Measurements from ENCODE around the gene TBC1D20. TPM values are rescaled to one million over a fixed set of nuclear protein-coding genes. Genes with fewer than 3 reads are reported as not detected.

Gene TBC1D20
- total and polyA plus RNA-seq, 2 donors = 14.4 to 16.2 TPM

GRCh38 chr20:503048-503737, 40.9 kb upstream of the TBC1D20 start:
- no peak overlapping the region for H3K27ac ChIP-seq (ENCODE audit: low read depth in 1 of 2, low read length in 1 of 2)
- H3K4me1 ChIP-seq (ENCODE audit: control insufficient read depth in 2 of 2, insufficient read depth in 2 of 2, low read length in 2 of 2) = no peaks in the 10 kb centered on the region
- H3K27me3 ChIP-seq (ENCODE audit: control insufficient read depth in 2 of 2, insufficient read depth in 1 of 2, low read length in 1 of 2) = no peaks in the 10 kb centered on the region
- peaks cover 41 to 76% of the 10 kb centered on the region in 2 donors for H3K36me3 ChIP-seq (ENCODE audit: control insufficient read depth in 2 of 2, insufficient read depth in 2 of 2, low read length in 1 of 2)
- no peaks in the 10 kb centered on the region for H3K9me3 ChIP-seq (ENCODE audit: control insufficient read depth in 2 of 2, insufficient read depth in 1 of 2, low read length in 1 of 2)
- WGBS = 98% methylated on average over 11 of the region's 11 CpGs
- DNase-seq (ENCODE audit: low read depth in 6 of 9, low spot score in 9 of 9) = no peak
- no peak overlapping the region for H3K4me3 ChIP-seq (ENCODE audit: low read length in 2 of 2)

DNA sequence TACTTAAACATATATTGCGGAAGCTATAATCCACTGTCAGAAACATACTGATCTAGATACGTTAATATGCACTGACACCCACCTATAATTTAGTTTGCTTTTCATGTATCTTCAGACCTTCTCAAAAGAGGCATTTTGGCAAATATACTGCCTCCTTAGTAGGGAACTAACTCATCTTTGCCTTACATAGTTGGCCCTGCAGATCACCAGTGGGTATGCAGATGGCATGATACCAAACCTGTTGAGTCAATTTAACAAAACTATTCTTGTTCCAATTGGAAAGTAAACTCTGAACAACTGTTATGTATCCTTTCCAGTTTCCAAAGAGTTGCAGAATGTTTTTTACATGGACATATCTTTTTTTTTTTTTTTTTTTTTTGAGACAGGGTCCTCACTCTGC, 35.6 kb upstream of the TBC1D20 start:
- no peak for DNase-seq (ENCODE audit: low read depth in 6 of 9, low spot score in 9 of 9)
- Histone ChIP-seq H3K4me3 (ENCODE audit: low read length in 2 of 2) (no peak overlapping the region), H3K4me1 (ENCODE audit: control insufficient read depth in 2 of 2, insufficient read depth in 2 of 2, low read length in 2 of 2) (no peaks in the 10 kb centered on the region), H3K27me3 (ENCODE audit: control insufficient read depth in 2 of 2, insufficient read depth in 1 of 2, low read length in 1 of 2) (no peaks in the 10 kb centered on the region), H3K27ac (ENCODE audit: low read depth in 1 of 2, low read length in 1 of 2) (no peak overlapping the region), H3K9me3 (ENCODE audit: control insufficient read depth in 2 of 2, insufficient read depth in 1 of 2, low read length in 1 of 2) (no peaks in the 10 kb centered on the region), H3K36me3 (ENCODE audit: control insufficient read depth in 2 of 2, insufficient read depth in 2 of 2, low read length in 1 of 2) (peaks cover 35 to 69% of the 10 kb centered on the region in 2 donors)
- WGBS = 100% methylated on average over 2 of the region's 2 CpGs

DNA sequence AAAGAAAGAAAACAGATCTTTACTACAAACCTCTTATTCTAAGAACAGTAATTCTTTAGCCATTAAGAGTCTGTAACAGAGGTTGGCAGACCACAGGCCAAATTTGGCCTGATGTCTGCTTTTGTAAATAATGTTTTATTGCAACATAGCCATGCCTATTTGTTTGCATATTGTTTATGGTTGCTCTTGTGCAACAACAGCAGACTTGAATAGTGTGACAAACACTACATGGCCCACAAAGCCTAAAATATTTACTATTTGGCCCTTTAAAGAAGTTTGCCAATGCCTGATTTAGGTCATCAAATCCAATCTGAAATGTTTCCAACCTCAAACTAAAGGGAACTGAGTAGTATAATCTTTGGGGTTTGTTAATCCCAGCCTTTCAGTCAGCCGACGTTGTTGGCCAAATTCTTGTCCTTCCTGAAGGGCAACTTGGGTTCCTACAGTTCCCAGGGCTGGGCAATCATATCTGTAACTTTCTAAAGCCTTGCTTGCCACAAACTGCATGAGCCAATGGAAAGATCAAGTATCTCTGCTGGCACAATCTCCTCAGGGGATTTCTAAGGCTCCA, 33.9 kb upstream of the TBC1D20 start:
- H3K27ac ChIP-seq (ENCODE audit: low read depth in 1 of 2, low read length in 1 of 2) = no peak overlapping the region
- no peak for DNase-seq (ENCODE audit: low read depth in 6 of 9, low spot score in 9 of 9)
- no peaks in the 10 kb centered on the region for H3K27me3 ChIP-seq (ENCODE audit: control insufficient read depth in 2 of 2, insufficient read depth in 1 of 2, low read length in 1 of 2)
- H3K9me3 ChIP-seq (ENCODE audit: control insufficient read depth in 2 of 2, insufficient read depth in 1 of 2, low read length in 1 of 2) = no peaks in the 10 kb centered on the region
- H3K4me1 ChIP-seq (ENCODE audit: control insufficient read depth in 2 of 2, insufficient read depth in 2 of 2, low read length in 2 of 2) = no peaks in the 10 kb centered on the region
- peaks cover 42 to 69% of the 10 kb centered on the region in 2 donors for H3K36me3 ChIP-seq (ENCODE audit: control insufficient read depth in 2 of 2, insufficient read depth in 2 of 2, low read length in 1 of 2)
- H3K4me3 ChIP-seq (ENCODE audit: low read length in 2 of 2) = no peak overlapping the region
- 90% methylated on average over 2 of the region's 2 CpGs for WGBS

DNA sequence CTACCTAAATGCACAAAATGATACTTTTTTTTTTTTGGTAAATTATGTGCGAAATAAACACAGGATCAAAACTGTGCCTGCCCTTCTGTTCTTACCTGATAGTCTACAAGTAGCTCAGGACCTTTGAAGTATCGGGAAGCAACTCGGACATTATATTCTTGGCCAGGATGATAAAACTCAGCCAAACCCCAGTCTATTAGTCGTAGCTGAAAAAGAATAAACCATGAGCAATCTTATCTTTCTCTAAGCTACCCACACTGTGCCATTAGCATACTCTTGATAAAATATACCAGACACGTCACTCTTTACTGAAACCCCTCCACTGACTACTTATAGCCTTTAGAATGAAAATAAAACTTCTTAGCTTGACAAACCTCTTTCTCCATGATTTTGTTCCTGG, 29.8 kb upstream of the TBC1D20 start:
- WGBS = 98% methylated on average over 5 of the region's 5 CpGs
- Histone ChIP-seq H3K36me3 (ENCODE audit: control insufficient read depth in 2 of 2, insufficient read depth in 2 of 2, low read length in 1 of 2) (peaks cover 59 to 71% of the 10 kb centered on the region in 2 donors), H3K4me1 (ENCODE audit: control insufficient read depth in 2 of 2, insufficient read depth in 2 of 2, low read length in 2 of 2) (no peaks in the 10 kb centered on the region), H3K27ac (ENCODE audit: low read depth in 1 of 2, low read length in 1 of 2) (no peak overlapping the region), H3K27me3 (ENCODE audit: control insufficient read depth in 2 of 2, insufficient read depth in 1 of 2, low read length in 1 of 2) (no peaks in the 10 kb centered on the region), H3K4me3 (ENCODE audit: low read length in 2 of 2) (no peak overlapping the region), H3K9me3 (ENCODE audit: control insufficient read depth in 2 of 2, insufficient read depth in 1 of 2, low read length in 1 of 2) (no peaks in the 10 kb centered on the region)
- DNase-seq (ENCODE audit: low read depth in 6 of 9, low spot score in 9 of 9) = no peak

- Histone ChIP-seq H3K36me3 (ENCODE audit: control insufficient read depth in 2 of 2, insufficient read depth in 2 of 2, low read length in 1 of 2) (peaks cover 63 to 85% of the 10 kb centered on the region in 2 donors), H3K27me3 (ENCODE audit: control insufficient read depth in 2 of 2, insufficient read depth in 1 of 2, low read length in 1 of 2) (no peaks in the 10 kb centered on the region), H3K4me3 (ENCODE audit: low read length in 2 of 2) (no peak overlapping the region), H3K9me3 (ENCODE audit: control insufficient read depth in 2 of 2, insufficient read depth in 1 of 2, low read length in 1 of 2) (no peaks in the 10 kb centered on the region), H3K4me1 (ENCODE audit: control insufficient read depth in 2 of 2, insufficient read depth in 2 of 2, low read length in 2 of 2) (no peaks in the 10 kb centered on the region), H3K27ac (ENCODE audit: low read depth in 1 of 2, low read length in 1 of 2) (no peak overlapping the region)
- DNase-seq (ENCODE audit: low read depth in 6 of 9, low spot score in 9 of 9) = no peak
- 96% methylated on average over 4 of the region's 4 CpGs for WGBS
These were observed 25.3 kb upstream of the TBC1D20 start for GRCh38 chr20:487655-488054.

GRCh38 chr20:483815-484644, 21.7 kb upstream of the TBC1D20 start:
- Histone ChIP-seq H3K9me3 (ENCODE audit: control insufficient read depth in 2 of 2, insufficient read depth in 1 of 2, low read length in 1 of 2) (no peaks in the 10 kb centered on the region), H3K36me3 (ENCODE audit: control insufficient read depth in 2 of 2, insufficient read depth in 2 of 2, low read length in 1 of 2) (peaks cover 63 to 76% of the 10 kb centered on the region in 2 donors), H3K27ac (ENCODE audit: low read depth in 1 of 2, low read length in 1 of 2) (no peak overlapping the region), H3K4me1 (ENCODE audit: control insufficient read depth in 2 of 2, insufficient read depth in 2 of 2, low read length in 2 of 2) (no peaks in the 10 kb centered on the region), H3K4me3 (ENCODE audit: low read length in 2 of 2) (no peak overlapping the region), H3K27me3 (ENCODE audit: control insufficient read depth in 2 of 2, insufficient read depth in 1 of 2, low read length in 1 of 2) (no peaks in the 10 kb centered on the region)
- WGBS = 95% methylated on average over 9 of the region's 9 CpGs
- no peak for DNase-seq (ENCODE audit: low read depth in 6 of 9, low spot score in 9 of 9)

GRCh38 chr20:481167-481566, 18.8 kb upstream of the TBC1D20 start:
- 83% methylated on average over 1 of the region's 1 CpG for WGBS

GRCh38 chr20:480044-480443, 17.7 kb upstream of the TBC1D20 start:
- peaks cover 0 to 2% of the 10 kb centered on the region in 2 donors for H3K4me1 ChIP-seq (ENCODE audit: control insufficient read depth in 2 of 2, insufficient read depth in 2 of 2, low read length in 2 of 2)
- no peaks in the 10 kb centered on the region for H3K27me3 ChIP-seq (ENCODE audit: control insufficient read depth in 2 of 2, insufficient read depth in 1 of 2, low read length in 1 of 2)
- 97% methylated on average over 3 of the region's 3 CpGs for WGBS
- H3K27ac ChIP-seq (ENCODE audit: low read depth in 1 of 2, low read length in 1 of 2) = no peak overlapping the region
- H3K9me3 ChIP-seq (ENCODE audit: control insufficient read depth in 2 of 2, insufficient read depth in 1 of 2, low read length in 1 of 2) = no peaks in the 10 kb centered on the region
- peaks cover 48 to 51% of the 10 kb centered on the region in 2 donors for H3K36me3 ChIP-seq (ENCODE audit: control insufficient read depth in 2 of 2, insufficient read depth in 2 of 2, low read length in 1 of 2)
- no peak overlapping the region for H3K4me3 ChIP-seq (ENCODE audit: low read length in 2 of 2)
- no peak for DNase-seq (ENCODE audit: low read depth in 6 of 9, low spot score in 9 of 9)

More at GRCh38 chr20:481167-481566, 18.8 kb upstream of the TBC1D20 start:
- H3K4me3 ChIP-seq (ENCODE audit: low read length in 2 of 2) = no peak overlapping the region
- peaks cover 0 to 2% of the 10 kb centered on the region in 2 donors for H3K4me1 ChIP-seq (ENCODE audit: control insufficient read depth in 2 of 2, insufficient read depth in 2 of 2, low read length in 2 of 2)
- H3K36me3 ChIP-seq (ENCODE audit: control insufficient read depth in 2 of 2, insufficient read depth in 2 of 2, low read length in 1 of 2) = peaks cover 48 to 63% of the 10 kb centered on the region in 2 donors
- H3K9me3 ChIP-seq (ENCODE audit: control insufficient read depth in 2 of 2, insufficient read depth in 1 of 2, low read length in 1 of 2) = no peaks in the 10 kb centered on the region
- H3K27me3 ChIP-seq (ENCODE audit: control insufficient read depth in 2 of 2, insufficient read depth in 1 of 2, low read length in 1 of 2) = no peaks in the 10 kb centered on the region
- no peak overlapping the region for H3K27ac ChIP-seq (ENCODE audit: low read depth in 1 of 2, low read length in 1 of 2)
- DNase-seq (ENCODE audit: low read depth in 6 of 9, low spot score in 9 of 9) = peak in 1 of 9 donors; percentile 6

- Histone ChIP-seq H3K4me1 (ENCODE audit: control insufficient read depth in 2 of 2, insufficient read depth in 2 of 2, low read length in 2 of 2) (peaks cover 0 to 2% of the 10 kb centered on the region in 2 donors), H3K36me3 (ENCODE audit: control insufficient read depth in 2 of 2, insufficient read depth in 2 of 2, low read length in 1 of 2) (peaks cover 45 to 47% of the 10 kb centered on the region in 2 donors), H3K27ac (ENCODE audit: low read depth in 1 of 2, low read length in 1 of 2) (no peak overlapping the region), H3K27me3 (ENCODE audit: control insufficient read depth in 2 of 2, insufficient read depth in 1 of 2, low read length in 1 of 2) (no peaks in the 10 kb centered on the region), H3K9me3 (ENCODE audit: control insufficient read depth in 2 of 2, insufficient read depth in 1 of 2, low read length in 1 of 2) (no peaks in the 10 kb centered on the region), H3K4me3 (ENCODE audit: low read length in 2 of 2) (no peak overlapping the region)
- 96% methylated on average over 2 of the region's 2 CpGs for WGBS
- DNase-seq (ENCODE audit: low read depth in 6 of 9, low spot score in 9 of 9) = no peak
These were observed 17.2 kb upstream of the TBC1D20 start for GRCh38 chr20:479487-479886.
